Trophoblast cell (in vitro differentiated cells and primary cell): ENCODE measurements around the gene LGALS9.
A peak's percentile ranks its signal among the peaks of the same experiment; 100 is the strongest.

ENCODE experiments used
- DNase-seq, 2 donors: peaks; one replicate each; pipeline ENCODE4 v3.0.0-alpha.2; 2016
- H2AFZ ChIP-seq: 2 replicates; pipeline ENCODE4 v1.6.1; 2013; ENCODE audit warnings: low read length, moderate library complexity, mild to moderate bottlenecking; ENCODE audit not compliant: insufficient read depth, poor library complexity
- H2AK5ac ChIP-seq: 2 replicates; pipeline ENCODE4 v1.6.1; 2013; ENCODE audit warnings: mild to moderate bottlenecking, low read length
- H2BK120ac ChIP-seq: 2 replicates; pipeline ENCODE4 v1.6.1; 2013; ENCODE audit warnings: low read length, mild to moderate bottlenecking, moderate library complexity; ENCODE audit not compliant: insufficient read depth, poor library complexity
- H2BK12ac ChIP-seq: 2 replicates; pipeline ENCODE4 v1.6.1; 2013; ENCODE audit warnings: mild to moderate bottlenecking, low read length, moderate library complexity
- H2BK5ac ChIP-seq: 2 replicates; pipeline ENCODE4 v1.6.1; 2013; ENCODE audit warnings: low read length, low read depth, moderate library complexity, mild to moderate bottlenecking; ENCODE audit not compliant: poor library complexity
- H3K14ac ChIP-seq: 2 replicates; pipeline ENCODE4 v1.6.1; 2013; ENCODE audit warnings: mild to moderate bottlenecking, low read length
- H3K18ac ChIP-seq: 2 replicates; pipeline ENCODE4 v1.6.1; 2013; ENCODE audit warnings: mild to moderate bottlenecking, low read length
- H3K23ac ChIP-seq: 2 replicates; pipeline ENCODE4 v1.6.1; 2013; ENCODE audit warnings: low read length
- H3K27ac ChIP-seq: 2 replicates; pipeline ENCODE4 v1.5.1; 2013; ENCODE audit warnings: low read depth, mild to moderate bottlenecking, inconsistent platforms, low read length, moderate library complexity
- H3K27me3 ChIP-seq: 2 replicates; pipeline ENCODE4 v1.6.1; 2013; ENCODE audit warnings: inconsistent platforms, mild to moderate bottlenecking, low read length, moderate library complexity; ENCODE audit not compliant: insufficient read depth
- H3K36me3 ChIP-seq, 2 experiments: 1 replicate in 1 of 2; 2 replicates in 1 of 2; pipeline ENCODE4 v1.6.1; 2013; ENCODE audit warnings: low read length in 2 of 2, mild to moderate bottlenecking in 2 of 2, moderate library complexity in 1 of 2; ENCODE audit not compliant: insufficient read depth in 2 of 2, control insufficient read depth in 1 of 2
- H3K4ac ChIP-seq: 2 replicates; pipeline ENCODE4 v1.6.1; 2013; ENCODE audit warnings: low read depth, mild to moderate bottlenecking, low read length, moderate library complexity
- H3K4me1 ChIP-seq, 2 experiments: 1 replicate in 1 of 2; 2 replicates in 1 of 2; pipeline ENCODE4 v1.6.1; 2013; ENCODE audit warnings: low read length in 2 of 2, mild to moderate bottlenecking in 2 of 2, moderate library complexity in 1 of 2; ENCODE audit not compliant: insufficient read depth in 2 of 2, control insufficient read depth in 1 of 2
- H3K4me2 ChIP-seq: 2 replicates; pipeline ENCODE4 v1.6.1; 2013; ENCODE audit warnings: inconsistent platforms, mild to moderate bottlenecking, low read length, moderate library complexity
- H3K4me3 ChIP-seq: 2 replicates; pipeline ENCODE4 v1.5.1; 2013; ENCODE audit warnings: mild to moderate bottlenecking, low read depth, low read length, inconsistent platforms
- H3K79me1 ChIP-seq: one replicate; pipeline ENCODE4 v1.6.1; 2013; ENCODE audit warnings: low read length
- H3K79me2 ChIP-seq: 2 replicates; pipeline ENCODE4 v1.6.1; 2013; ENCODE audit warnings: low read length, mild to moderate bottlenecking; ENCODE audit not compliant: control insufficient read depth, insufficient read depth, poor library complexity
- H3K9ac ChIP-seq: 2 replicates; pipeline ENCODE4 v1.6.1; 2013; ENCODE audit warnings: mild to moderate bottlenecking, low read length
- H3K9me3 ChIP-seq: 2 replicates; pipeline ENCODE4 v1.6.1; 2013; ENCODE audit warnings: low read depth, mild to moderate bottlenecking, control low read depth, inconsistent platforms, low read length; ENCODE audit not compliant: insufficient read depth
- H4K12ac ChIP-seq: 2 replicates; pipeline ENCODE4 v1.6.1; 2013; ENCODE audit warnings: low read depth, mild to moderate bottlenecking, low read length, moderate library complexity
- H4K8ac ChIP-seq: 2 replicates; pipeline ENCODE4 v1.6.1; 2013; ENCODE audit warnings: low read depth, mild to moderate bottlenecking, low read length, moderate library complexity
- H4K91ac ChIP-seq: one replicate; pipeline ENCODE4 v1.6.1; 2013; ENCODE audit warnings: low read depth, mild to moderate bottlenecking, low read length, moderate library complexity
- WGBS: extraction: QIAGEN DNeasy Blood & Tissue Kit; methylation state at CpG from one replicate; pipeline ENCODE4 v1.1.7; 2013; ENCODE audit warnings: missing lambda C conversion rate; ENCODE audit not compliant: insufficient read length, insufficient coverage; ENCODE audit errors: extremely low coverage; 5-methylcytosine and 5-hydroxymethylcytosine counted together

LGALS9 gene

GRCh38 chr17:27586203-27586721, 44.7 kb upstream of the LGALS9 start:
- H3K27me3 ChIP-seq, result no peaks in the 10 kb centered on the region
- WGBS, result no CpG with 5 or more reads among the region's 8 CpGs

DNA sequence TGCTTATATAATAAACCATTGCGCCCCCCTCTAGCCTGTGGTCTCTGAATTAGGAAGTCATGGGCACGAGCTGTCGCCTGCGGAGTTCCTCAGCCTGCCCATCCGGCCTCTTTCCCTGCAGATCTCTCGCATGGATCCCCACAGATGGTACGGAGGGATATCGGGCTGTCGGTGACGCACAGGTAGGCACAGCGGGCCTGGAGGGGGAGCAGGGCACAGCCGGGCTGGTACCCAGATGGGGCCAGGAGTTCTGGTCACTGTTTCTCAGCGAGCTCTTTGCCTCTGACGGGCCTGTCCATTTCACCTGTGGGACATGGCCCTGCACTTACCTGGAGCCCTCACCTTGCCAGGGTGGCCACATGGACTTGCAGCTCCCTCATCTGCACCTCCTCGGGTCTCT, 42.6 kb upstream of the LGALS9 start:
- no CpG with 5 or more reads among the region's 15 CpGs for WGBS
- Histone ChIP-seq H3K27ac (no peak overlapping the region), H3K4me1 (peaks cover 25 to 33% of the 10 kb centered on the region in 2 experiments), H3K36me3 (peaks cover 29 to 31% of the 10 kb centered on the region in 2 experiments), H3K79me1 (peaks cover 35% of the 10 kb centered on the region), H2BK5ac (no peak overlapping the region), H3K9me3 (no peaks in the 10 kb centered on the region), H3K4me2 (no peak overlapping the region), H3K4ac (no peak overlapping the region), H2BK120ac (no peak overlapping the region), H2AFZ (no peak overlapping the region), H3K18ac (no peak overlapping the region), H3K9ac (no peak overlapping the region), H3K27me3 (no peaks in the 10 kb centered on the region), H2AK5ac (no peak overlapping the region), H3K14ac (no peak overlapping the region), H4K12ac (no peak overlapping the region), H3K79me2 (peaks cover 3% of the 10 kb centered on the region), H3K23ac (no peak overlapping the region), H4K8ac (no peak overlapping the region), H2BK12ac (no peak overlapping the region), H3K4me3 (no peak overlapping the region), H4K91ac (peak overlapping the region; percentile 82)
- DNase-seq, result no peak

More at GRCh38 chr17:27586203-27586721, 44.7 kb upstream of the LGALS9 start:
- peak overlapping the region; percentile 88 for H3K4ac ChIP-seq
- no peak overlapping the region for H3K9ac ChIP-seq
- H3K36me3 ChIP-seq, result peaks cover 26 to 28% of the 10 kb centered on the region in 2 experiments
- peak; percentile 74 to 76 for DNase-seq
- peak overlapping the region; percentile 87 for H3K18ac ChIP-seq
- peak overlapping the region; percentile 86 for H3K27ac ChIP-seq
- peaks cover 25 to 33% of the 10 kb centered on the region in 2 experiments for H3K4me1 ChIP-seq
- H4K8ac ChIP-seq, result peak overlapping the region; percentile 78
- no peak overlapping the region for H3K23ac ChIP-seq
- H3K4me2 ChIP-seq, result peak overlapping the region; percentile 35
- no peak overlapping the region for H3K4me3 ChIP-seq
- H4K91ac ChIP-seq, result peak overlapping the region; percentile 98
- H3K14ac ChIP-seq, result peak overlapping the region; percentile 91
- H2BK5ac ChIP-seq, result peak overlapping the region; percentile 92
- H2BK12ac ChIP-seq, result peak overlapping the region; percentile 94
- H3K9me3 ChIP-seq, result no peaks in the 10 kb centered on the region
- H2BK120ac ChIP-seq, result peak overlapping the region; percentile 91
- H3K79me1 ChIP-seq, result peaks cover 39% of the 10 kb centered on the region
- peak overlapping the region; percentile 35 for H2AFZ ChIP-seq
- peak overlapping the region; percentile 35 for H4K12ac ChIP-seq
- H2AK5ac ChIP-seq, result peak overlapping the region; percentile 78
- peaks cover 3% of the 10 kb centered on the region for H3K79me2 ChIP-seq

DNA sequence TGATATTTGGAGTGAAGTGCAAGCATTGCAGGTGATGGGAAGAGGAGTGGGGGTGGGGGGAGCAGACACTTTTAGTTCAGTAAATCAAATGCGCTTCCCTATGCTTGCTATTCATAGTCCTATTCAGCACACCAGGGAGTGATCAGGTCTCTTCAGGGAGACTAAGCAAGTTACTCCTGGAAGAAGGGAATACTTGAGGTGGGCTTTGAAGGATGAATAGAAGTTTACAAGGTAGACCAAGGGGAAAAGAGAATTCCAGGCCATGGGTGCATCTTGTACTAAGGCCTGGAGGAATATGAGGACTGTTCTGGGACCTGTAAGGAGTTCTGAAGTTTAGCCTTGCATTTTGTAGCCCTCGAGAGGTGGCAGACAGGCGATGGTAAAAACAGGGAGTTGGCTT, 40.1 kb upstream of the LGALS9 start:
- H3K79me1 ChIP-seq, result peaks cover 19% of the 10 kb centered on the region
- H3K27me3 ChIP-seq, result no peaks in the 10 kb centered on the region
- no peak overlapping the region for H3K9ac ChIP-seq
- H2BK12ac ChIP-seq, result no peak overlapping the region
- H2AFZ ChIP-seq, result no peak overlapping the region
- no peak for DNase-seq
- no peaks in the 10 kb centered on the region for H3K9me3 ChIP-seq
- H2AK5ac ChIP-seq, result no peak overlapping the region
- no peak overlapping the region for H2BK5ac ChIP-seq
- H3K4me1 ChIP-seq, result peaks cover 15 to 18% of the 10 kb centered on the region in 2 experiments
- WGBS, result no CpG with 5 or more reads among the region's 3 CpGs
- H3K27ac ChIP-seq, result no peak overlapping the region
- peaks cover 3% of the 10 kb centered on the region for H3K79me2 ChIP-seq
- no peak overlapping the region for H3K4me3 ChIP-seq
- no peak overlapping the region for H2BK120ac ChIP-seq
- H4K91ac ChIP-seq, result no peak overlapping the region
- H3K18ac ChIP-seq, result no peak overlapping the region
- no peak overlapping the region for H4K8ac ChIP-seq
- H3K4ac ChIP-seq, result no peak overlapping the region
- no peak overlapping the region for H3K4me2 ChIP-seq
- H4K12ac ChIP-seq, result no peak overlapping the region
- no peak overlapping the region for H3K14ac ChIP-seq
- H3K23ac ChIP-seq, result no peak overlapping the region
- peaks cover 35 to 41% of the 10 kb centered on the region in 2 experiments for H3K36me3 ChIP-seq

DNA sequence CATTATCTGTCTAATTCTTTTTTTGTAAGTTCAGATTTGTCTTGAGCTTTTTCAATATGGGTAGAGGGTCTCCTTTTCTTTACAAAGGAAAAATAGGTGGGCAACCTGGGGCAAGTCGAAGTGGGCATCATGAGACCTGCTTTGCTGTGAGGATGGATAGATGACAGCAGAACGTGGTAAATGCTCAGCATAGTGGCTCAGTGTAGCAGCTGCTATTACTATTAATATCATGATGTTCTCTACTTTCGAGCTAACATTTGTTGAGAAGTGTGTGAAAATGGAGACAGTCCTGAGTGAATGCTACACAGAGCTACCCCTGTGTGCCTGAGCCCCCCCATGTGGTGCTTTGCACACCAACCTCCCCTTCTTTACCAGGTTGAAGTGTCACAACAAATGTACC, 39.0 kb upstream of the LGALS9 start:
- Histone ChIP-seq H3K4me1 (peaks cover 6 to 7% of the 10 kb centered on the region in 2 experiments), H4K91ac (no peak overlapping the region), H3K4ac (no peak overlapping the region), H3K79me2 (no peaks in the 10 kb centered on the region), H3K9me3 (no peaks in the 10 kb centered on the region), H3K27me3 (no peaks in the 10 kb centered on the region), H4K12ac (no peak overlapping the region), H3K36me3 (peaks cover 38 to 44% of the 10 kb centered on the region in 2 experiments), H3K4me3 (no peak overlapping the region), H4K8ac (no peak overlapping the region), H2BK120ac (no peak overlapping the region), H3K4me2 (no peak overlapping the region), H3K9ac (no peak overlapping the region), H2BK5ac (no peak overlapping the region), H3K27ac (no peak overlapping the region), H2AFZ (no peak overlapping the region), H2BK12ac (no peak overlapping the region), H3K79me1 (peaks cover 12% of the 10 kb centered on the region), H3K14ac (no peak overlapping the region), H3K18ac (no peak overlapping the region), H2AK5ac (no peak overlapping the region), H3K23ac (no peak overlapping the region)
- no CpG with 5 or more reads among the region's 3 CpGs for WGBS
- no peak for DNase-seq
